ENCODE data around the gene PTOV1.

GRCh38 chr19:49859682-49860335 is 8.8 kb downstream of the PTOV1 start:
- no peak for TF ChIP-seq EZH2 (IDR thresholded peaks at IDR 0.05; ENCODE audit: borderline replicate concordance, low read length)
- no peak for TF ChIP-seq CTCF (conservative IDR thresholded peaks at IDR 0.05 in 1 of 2, IDR thresholded peaks at IDR 0.05 in 1 of 2; ENCODE audit: extremely low read depth in 1 of 2, insufficient read depth in 1 of 2, low read depth in 1 of 2, low read length in 2 of 2)

Data from mammary epithelial cell (primary cell).